Hematopoietic multipotent progenitor cell treated with erythropoietin and hydrocortisone succinate and interleukin-3 and kit ligand, for 4 days (in vitro differentiated cells): ENCODE measurements around the gene GPBAR1.

Experiments
- DNase-seq: peaks from one replicate; pipeline ENCODE4 v3.0.0-alpha.2; 2015

Gene GPBAR1

DNA sequence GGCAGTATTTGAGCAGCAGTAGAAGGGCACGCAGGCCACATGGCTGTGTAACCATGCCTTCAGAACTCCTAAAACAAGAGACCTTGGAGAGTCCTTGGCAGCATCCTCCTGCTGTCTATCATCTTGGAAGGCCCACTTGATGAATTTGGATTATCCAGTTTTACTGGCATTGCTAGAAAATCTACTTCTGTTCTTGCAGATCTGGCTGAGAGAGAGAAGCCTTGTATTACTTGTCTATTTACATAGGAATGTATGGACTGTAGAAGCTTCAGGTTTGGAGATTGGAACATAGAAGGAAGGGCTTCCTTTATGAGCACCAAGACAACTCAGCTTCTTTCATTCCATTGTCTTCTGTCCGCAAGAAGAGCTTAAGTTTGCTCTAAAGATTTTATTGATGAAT, 16.1 kb upstream of the GPBAR1 start:
- no peak for DNase-seq

DNA sequence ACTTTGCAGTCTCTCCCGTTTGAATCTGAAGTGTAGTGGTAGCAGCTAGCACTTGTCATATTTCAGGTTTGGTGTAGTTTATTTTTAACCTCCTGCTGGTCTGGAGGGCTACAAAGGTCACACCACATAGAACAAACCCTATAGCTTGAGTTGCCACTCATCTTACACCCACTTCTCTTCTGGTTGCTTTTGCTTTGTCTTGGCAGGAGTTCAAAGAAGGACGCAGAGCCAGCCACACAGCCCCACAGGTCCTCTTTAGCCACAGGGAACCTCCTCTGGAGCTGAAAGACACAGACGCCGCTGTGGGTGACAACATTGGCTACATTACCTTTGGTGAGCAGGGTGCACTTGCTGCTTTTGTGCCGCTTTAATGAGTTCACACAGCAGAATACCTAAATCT, 15.6 kb upstream of the GPBAR1 start:
- no peak for DNase-seq

DNA sequence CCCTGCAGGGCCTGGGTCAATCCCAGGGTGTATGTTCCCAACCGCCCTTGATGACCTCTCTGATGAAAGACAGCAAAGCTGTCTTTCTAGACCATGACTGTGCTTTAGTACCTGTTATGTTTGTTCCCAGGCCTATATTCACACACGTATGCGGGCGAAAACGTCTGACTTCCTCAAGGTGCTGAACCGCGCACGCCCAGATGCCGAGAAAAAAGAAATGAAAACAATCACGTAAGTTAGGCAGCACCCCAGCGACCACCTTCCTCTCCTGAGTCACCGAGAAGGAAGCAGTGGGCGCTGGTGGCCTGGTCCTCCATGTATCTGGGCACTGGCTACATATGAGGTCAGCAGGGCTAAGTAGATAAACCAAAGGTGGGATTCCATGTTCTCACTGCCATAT, 11.1 kb upstream of the GPBAR1 start:
- no peak for DNase-seq

DNA sequence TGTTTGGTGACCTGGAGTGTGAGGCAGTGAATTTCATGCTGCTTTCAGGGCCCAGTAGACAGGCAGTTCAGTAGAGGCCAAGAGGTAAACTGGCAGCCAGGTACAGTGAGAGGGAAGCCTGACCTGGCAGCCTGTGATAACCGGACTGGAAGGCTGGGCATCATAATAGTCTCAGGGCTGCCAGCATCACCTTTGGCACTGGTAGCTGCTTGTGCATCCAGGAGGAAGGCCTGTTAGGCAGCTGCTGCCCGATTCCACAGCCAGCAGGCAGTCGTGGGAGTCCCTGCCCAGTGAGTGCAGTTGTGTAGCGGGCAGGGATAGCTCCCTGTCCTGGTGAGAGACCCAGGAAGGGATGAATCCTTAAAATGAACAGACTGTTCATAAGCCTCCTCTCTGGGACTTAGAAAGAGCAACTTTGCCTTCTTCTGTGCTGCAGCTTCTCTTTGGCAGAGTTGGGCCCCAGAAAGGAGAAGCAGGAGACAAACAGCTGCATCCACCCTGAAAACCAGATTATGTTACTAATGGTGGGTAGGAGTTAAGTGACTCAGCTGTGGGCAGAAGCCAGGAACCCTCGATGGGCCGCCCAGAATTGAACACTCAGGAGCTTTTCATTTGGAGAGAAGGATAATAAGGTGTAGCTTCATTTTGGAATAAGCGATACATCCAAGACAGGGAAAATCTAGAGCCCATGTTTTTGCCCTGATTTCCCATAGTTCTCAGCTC, 8.1 kb upstream of the GPBAR1 start:
- DNase-seq = peak; percentile 60

DNA sequence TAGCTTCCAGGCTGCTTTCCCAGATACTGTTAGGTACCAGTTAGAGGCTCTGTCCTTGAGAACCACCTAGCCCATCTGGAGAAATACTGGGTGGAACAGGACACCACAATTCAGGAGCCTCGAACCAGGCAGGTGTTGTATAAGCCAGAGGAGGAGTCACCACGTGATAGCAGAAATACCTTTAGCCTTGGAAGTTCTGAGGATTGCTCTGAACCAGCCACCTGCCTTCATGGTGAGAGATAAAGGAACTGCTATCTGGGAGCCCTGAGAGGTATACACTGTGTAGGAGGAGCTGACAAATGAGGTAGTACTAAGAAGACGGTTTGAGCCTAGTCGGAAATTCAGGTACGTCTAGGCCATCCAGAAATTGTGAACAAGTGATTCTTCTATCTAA, 7.6 kb upstream of the GPBAR1 start:
- DNase-seq = no peak

DNA sequence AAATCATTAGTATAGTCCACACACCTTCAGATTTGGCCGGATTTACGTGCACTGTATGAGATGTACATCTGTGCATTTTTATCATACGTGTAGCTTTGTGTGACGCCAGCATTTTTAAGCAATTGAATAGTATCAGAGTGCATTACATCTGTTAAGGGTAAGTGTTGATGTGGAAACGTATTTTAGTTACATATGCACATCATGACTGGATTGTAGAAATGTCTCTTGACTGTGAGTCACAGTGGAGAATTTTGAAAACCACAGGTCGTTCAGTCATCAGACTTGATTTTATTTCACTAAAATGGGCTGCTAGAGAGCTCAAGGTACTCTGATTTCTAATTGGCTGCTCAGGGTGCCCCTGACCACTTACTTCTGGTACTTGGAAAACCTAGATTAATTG, 5.4 kb upstream of the GPBAR1 start:
- no peak for DNase-seq

DNA sequence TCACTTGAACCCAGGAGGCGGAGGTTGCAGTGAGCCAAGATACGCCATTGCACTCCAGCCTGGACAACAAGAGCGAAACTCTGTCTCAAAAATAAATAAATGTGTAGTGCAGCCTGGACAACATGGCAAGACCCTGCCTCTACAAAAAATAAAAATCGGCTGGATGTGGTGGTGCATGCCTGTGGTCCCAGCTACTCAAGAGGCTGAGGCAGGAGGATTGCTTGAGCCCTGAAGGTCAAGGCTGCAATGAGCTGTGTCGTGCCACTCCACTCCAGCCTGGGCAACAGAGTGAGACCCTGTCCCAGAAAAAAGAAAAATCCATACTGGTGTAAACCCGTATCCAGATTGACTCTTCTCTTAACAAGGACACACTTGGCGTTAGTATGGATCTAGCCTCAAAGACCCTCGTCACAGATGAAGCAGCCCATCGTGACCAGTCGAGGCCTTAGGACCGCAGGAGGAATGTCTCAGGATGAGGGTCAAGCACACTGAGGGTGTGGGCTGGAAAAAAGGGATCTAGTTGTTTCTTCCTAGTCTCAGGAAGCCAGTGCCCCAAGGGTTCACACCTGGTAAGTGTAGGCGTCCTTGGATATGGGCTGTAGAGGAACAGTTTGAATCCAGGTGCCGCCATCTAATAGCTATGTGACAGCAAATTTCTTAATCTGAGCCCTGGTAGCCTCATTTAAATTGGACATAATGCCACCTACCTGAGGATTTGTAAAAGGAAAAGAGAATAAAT, 4.0 kb upstream of the GPBAR1 start:
- no peak for DNase-seq

DNA sequence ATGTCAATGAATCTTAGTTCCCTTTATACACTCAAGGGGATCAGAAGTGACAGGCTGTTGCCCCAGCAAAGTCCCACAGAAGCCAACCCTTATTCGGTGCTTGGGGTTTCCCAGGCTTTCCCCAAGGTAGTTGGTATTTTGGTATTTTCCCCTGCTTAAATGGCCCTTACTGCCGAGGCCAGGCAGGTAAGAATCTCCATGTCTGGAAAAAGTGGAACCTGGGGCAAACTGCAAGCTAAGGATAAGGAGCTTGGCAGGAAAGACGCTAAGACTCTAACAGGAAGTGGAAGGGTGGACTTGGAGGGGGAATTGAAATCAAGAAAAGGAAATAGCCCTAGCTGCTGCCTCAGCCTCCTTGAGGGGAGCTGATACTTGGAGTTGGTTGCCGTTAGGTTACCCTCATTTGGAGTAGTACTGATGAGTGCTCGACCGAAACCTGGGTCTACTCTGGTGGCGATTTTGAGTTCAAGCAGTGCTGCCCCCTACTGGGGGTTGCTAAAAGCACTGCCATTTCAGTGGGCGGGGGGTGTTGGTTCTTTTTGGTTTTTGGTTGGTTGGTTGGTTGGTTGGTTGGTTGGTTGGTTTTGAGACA, 3.3 kb upstream of the GPBAR1 start:
- peak; percentile 81 for DNase-seq

DNA sequence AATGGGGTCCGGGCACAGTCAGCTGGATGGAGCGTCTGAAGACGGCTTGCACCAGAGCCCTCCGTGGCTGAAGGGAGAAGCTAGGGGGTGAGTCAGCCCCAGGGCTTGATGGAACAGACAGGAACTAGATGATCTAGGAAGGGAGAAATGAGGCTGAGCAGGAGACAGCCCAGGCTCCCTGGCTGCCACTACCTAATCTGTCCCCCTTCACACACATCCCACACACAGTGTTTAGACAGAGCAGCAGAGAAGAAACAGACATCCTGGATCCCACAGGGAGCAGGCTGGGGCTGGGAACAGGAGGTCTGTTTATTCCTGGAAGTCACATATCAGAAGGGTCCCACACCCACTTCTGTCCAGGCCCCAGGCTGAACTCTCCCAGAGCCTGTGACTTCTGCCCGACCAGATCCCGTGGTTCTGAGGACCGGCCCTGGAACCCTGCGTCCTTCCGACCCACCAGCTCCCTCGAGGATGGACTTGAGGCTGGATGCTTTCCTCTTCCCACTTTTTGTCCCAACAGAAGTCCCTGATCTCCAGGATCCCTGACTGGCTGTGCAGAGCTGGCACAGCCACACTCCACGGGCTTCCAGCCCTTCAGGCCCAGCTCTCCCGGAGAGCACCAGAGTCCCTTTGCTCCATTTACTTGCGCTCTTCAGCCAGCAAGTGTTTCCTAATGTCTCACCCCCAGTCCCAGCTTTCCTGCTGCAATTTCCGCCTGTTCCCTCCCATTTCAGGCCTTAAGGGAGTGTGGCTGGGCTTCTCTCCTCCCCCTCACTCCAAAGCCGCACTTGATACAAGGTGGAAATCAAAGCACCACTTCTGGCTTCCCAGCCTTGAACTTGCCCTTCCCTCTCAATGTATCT, 1.5 kb upstream of the GPBAR1 start:
- no peak for DNase-seq

DNA sequence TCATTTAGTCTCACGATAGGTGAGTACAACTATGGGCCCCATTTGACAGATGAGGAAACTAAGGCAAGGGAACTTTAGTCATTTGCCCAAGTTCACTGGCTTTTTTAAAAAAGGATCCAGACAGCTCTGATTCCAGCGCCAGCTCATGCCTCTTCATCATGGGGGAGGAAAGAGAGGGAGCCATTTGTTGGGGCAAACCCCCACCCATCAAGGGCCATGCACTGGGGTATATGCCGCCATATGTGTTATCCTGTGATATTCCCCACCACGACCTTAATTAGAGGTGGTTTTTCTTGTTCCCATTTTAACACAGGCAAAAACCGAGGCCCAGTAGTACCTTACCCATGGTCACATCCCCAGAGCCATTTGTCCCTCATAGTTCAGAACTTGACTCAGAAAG, 649 bp upstream of the GPBAR1 start:
- DNase-seq = no peak

DNA sequence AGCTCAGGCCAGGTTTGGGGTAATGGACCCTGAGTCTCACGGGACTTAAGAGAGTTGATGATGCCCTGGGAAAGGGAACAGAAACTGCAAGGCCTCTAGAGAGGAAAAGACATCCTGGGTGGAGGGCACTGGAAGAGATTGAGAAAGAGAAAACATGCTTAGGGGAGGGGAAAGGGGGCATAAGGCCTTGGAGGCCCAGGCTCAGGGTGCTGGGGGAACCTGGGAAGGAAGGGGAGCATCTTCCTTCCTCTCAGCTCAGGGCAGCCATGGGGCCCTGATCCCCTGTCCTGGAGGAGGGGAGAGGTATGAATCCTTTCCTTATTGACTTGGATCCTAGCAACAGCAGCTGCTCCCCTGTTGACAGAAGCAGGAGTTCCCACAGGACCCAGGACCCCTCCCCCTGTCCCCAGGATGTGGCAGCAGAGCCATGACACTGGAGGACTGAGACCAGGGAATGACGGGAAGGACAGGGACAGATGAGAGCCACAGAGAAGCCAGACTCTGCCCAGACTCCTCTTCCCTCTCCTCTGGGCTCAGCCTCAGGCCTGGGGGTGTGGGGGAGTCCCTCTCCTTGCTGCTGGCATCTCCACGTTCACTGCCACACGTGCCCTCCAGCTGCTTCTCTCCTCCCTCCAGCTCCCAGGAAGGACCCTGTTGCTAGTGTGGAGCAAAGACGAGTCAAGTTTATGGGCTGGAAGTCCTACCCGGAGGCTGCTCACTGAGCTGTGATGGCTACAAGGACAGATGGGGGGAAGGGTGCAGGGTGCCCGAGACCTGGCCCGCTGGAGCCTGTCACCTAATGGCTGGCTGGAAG, 815 bp downstream of the GPBAR1 start:
- DNase-seq = no peak

DNA sequence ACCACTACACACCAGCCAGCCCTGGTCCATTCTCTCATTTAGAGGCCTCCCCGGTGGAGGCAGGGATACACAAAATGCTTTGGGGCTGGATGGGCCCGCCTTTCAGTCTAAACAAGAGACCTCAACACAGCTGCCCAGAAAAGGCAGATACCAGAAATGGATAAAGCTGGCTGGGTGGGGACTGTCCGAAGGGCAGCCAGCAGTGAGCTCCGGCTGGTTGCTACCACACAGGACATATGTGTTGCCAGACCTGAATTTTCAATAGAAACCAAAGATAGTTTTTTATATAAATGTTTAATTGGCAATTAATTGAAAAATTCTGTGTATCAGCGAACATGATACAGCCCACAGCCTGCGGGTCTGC, 1.4 kb downstream of the GPBAR1 start:
- no peak for DNase-seq

DNA sequence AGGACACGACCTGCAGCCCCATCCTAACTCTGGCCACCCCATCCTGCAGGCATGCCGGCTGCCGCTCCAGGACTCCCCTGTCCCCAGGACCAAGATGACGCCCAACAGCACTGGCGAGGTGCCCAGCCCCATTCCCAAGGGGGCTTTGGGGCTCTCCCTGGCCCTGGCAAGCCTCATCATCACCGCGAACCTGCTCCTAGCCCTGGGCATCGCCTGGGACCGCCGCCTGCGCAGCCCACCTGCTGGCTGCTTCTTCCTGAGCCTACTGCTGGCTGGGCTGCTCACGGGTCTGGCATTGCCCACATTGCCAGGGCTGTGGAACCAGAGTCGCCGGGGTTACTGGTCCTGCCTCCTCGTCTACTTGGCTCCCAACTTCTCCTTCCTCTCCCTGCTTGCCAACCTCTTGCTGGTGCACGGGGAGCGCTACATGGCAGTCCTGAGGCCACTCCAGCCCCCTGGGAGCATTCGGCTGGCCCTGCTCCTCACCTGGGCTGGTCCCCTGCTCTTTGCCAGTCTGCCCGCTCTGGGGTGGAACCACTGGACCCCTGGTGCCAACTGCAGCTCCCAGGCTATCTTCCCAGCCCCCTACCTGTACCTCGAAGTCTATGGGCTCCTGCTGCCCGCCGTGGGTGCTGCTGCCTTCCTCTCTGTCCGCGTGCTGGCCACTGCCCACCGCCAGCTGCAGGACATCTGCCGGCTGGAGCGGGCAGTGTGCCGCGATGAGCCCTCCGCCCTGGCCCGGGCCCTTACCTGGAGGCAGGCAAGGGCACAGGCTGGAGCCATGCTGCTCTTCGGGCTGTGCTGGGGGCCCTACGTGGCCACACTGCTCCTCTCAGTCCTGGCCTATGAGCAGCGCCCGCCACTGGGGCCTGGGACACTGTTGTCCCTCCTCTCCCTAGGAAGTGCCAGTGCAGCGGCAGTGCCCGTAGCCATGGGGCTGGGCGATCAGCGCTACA, 2.1 kb downstream of the GPBAR1 start:
- DNase-seq = no peak

DNA sequence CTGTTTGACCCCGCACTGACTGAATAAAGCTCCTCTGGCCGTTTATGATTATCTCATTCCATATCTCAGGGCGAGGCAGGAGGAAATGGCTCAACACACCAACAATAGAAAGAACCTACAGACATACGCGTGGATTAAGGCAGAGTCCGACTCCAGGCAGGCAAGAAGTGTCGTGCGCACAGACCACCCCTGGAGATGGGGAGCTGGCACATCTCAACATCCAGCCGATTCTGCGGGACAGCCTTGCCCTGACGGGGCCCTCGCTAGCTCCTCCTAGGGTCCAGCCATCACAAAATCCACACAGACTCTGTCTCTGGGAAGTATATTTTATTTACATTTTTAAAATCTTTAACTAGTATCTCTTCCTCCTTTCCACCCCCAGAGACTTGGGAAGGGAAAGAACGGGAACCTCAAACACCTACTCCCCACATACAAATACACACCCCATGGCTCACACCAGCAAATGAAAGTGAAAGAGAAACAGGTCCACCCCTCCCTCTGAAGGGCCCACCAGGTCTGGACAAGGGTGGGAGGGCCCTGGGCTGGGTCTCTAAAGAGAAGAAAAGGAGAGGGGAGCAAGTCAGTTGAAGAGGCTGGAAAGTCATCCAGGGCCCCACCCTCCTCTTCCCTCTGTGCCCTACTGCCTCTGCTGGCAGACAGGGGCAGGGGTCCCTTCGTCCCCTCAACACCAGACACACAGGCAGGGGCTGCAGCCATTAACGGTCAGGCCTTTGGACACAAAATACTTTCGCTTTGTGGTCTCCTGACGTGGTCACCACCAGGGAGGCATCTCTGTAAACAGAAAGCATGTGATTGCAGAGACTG, 3.2 kb downstream of the GPBAR1 start:
- no peak for DNase-seq

DNA sequence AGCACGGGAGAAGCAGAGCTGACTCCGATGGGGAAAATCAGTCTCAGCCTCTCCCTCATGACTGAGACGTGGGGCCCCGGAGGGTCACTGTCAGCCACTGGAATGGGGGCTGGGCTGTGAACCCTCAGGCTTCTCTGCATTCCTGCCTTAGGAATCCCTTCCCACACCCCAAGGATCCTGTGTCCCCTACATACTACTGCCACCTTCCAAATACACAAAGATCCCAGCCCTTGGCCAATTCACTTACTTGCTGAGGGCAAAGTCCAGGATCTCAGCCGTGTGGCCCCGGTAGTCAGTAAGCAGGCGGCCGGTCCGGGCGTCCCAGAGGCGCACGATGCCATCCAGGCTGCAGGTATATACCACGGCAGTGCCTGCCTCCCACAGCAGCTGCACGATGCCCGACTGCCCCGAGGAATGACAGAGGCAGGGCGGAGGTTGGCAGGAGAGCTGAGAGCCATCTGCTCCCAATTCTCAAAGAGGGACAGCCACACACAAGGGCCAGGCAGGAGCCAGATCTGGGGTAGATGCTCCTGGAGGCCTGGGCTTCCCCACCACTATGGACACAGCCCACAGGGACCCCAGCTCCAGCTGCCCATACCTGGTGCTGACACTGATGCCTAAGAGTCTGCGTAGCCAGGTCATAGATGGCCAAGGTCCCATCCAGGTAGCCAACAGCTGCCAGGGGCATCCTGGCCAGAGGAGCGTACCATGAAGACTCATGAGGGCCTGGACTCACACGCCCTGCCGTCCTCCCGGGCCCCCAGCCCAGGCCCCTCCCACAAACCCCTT, 4.2 kb downstream of the GPBAR1 start:
- no peak for DNase-seq

DNA sequence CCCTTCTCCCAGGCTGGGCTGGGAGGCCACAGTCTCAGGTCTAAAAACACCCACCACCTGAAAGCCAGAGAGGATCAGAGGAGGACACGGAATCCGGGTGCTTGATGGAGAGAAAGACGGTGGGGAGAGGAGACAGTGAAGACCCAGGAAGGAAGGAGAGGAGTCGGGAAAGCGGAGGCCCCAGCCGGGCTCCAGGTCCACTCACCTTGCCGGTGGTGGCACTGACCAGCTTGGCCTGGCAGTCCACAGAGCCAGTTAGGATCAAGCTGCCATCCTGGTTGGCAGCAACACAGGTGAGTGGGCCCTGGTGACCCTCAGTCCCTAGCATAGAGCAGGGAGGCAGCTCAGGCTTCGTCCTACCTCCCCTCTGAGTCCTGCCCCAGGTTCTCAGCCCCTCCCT, 4.8 kb downstream of the GPBAR1 start:
- no peak for DNase-seq

DNA sequence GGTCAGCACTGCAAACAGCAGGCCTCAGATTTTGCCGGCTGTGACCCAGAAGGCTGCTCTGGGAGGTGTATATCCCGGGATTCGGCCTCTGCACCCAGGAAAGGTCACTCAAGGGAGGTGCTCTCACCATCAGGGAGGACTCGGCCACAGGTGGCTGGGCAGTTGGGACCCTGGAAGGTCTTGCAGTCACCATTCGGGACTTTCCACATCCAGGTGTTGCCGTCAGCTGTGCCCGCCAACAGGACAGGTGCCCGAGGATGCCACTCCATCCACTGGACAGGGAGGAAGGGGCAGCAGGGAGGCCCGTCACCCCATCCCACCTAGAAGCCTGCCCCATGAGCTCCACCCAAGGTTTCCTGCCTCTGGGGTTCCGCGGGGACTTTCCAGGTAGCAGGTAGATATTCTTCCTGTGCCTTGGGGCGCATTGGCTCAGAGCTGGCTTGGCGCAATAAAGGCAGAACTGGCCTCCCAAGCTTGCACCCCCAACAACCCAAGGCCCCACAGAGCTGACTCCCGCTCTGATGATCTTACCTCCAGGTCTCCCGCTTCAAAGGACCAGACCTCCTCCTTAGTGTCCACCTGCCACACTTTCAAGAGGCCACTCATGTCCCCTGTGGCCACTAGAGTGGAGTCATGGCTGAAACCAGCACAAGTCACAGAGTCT, 5.6 kb downstream of the GPBAR1 start:
- DNase-seq = no peak

DNA sequence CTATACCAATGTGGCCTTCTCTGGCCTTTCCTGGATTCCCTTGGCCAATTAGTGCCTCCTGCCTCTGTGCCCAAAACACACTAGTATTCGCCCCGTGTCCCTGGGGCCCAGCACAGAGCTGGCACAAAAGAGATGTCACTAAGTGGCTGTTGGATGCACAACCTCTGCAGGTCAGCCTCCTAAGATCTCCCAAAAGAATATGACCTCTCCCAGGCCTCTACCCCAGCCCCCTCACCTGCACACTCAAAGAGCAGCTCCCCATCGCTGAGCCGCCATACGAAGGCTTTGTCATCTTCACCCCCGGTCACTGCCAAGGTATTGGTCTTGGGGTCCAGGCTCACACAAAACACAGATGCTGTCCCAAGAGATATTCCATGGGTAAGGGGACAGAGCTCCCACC, 6.4 kb downstream of the GPBAR1 start:
- no peak for DNase-seq
